Sigmoid colon (tissue), 7 donors: Measurements from ENCODE around the gene SRY. TPM values are rescaled to one million over a fixed set of nuclear protein-coding genes. Genes with fewer than 3 reads are reported as not detected.
"Not testable (repeated sequence)": the region's sequence is repeated elsewhere in the genome, so short reads cannot be mapped to it uniquely, and the experiment has no call there.

Source experiments
- DNase-seq: peaks from one replicate; pipeline ENCODE4 v3.0.0-alpha.2; 2019
- H3K27ac ChIP-seq, 4 donors: fragments of 200-600 bp; sonication (generic); one replicate each; pipeline ENCODE4 v1.5.1; 2016 to 2019; ENCODE audit warnings: mild to moderate bottlenecking in 1 of 4
- H3K27me3 ChIP-seq, 3 donors: fragments of 200-600 bp; sonication (generic); one replicate each; pipeline ENCODE4 v1.5.1; 2019; ENCODE audit warnings: mild to moderate bottlenecking in 1 of 3
- H3K36me3 ChIP-seq, 4 donors: fragments of 200-600 bp; sonication (generic); one replicate each; pipeline ENCODE4 v1.5.1; 2016 to 2019
- H3K4me1 ChIP-seq, 4 donors: fragments of 200-600 bp; sonication (generic); one replicate each; pipeline ENCODE4 v1.5.1; 2017 to 2019
- H3K4me3 ChIP-seq, 4 donors: fragments of 200-600 bp; sonication (generic); one replicate each; pipeline ENCODE4 v1.5.1; 2017 to 2019; ENCODE audit warnings: mild to moderate bottlenecking in 2 of 4, moderate library complexity in 1 of 4
- H3K9me3 ChIP-seq, 4 donors: fragments of 200-600 bp in 3 of 4; sonication (generic) in 3 of 4; one replicate each; pipeline versions ENCODE4 v1.5.1 to v1.6.1; 2013 to 2019
- EP300 ChIP-seq, 4 donors: sonication (generic); formaldehyde crosslinking; IDR thresholded peaks; one replicate each; pipeline ENCODE4 v1.6.1; 2017; ENCODE audit warnings: antibody characterized with exemption in 4 of 4
- POLR2A ChIP-seq, 2 donors: fragments of 450-650 bp; IDR thresholded peaks; one replicate each; pipeline ENCODE4 v1.6.1; 2016; ENCODE audit warnings: antibody characterized with exemption in 2 of 2, mild to moderate bottlenecking in 2 of 2, moderate library complexity in 2 of 2
- POLR2AphosphoS5 ChIP-seq, 4 donors: sonication (generic); formaldehyde crosslinking; IDR thresholded peaks; one replicate each; pipeline ENCODE4 v1.6.1; 2017; ENCODE audit warnings: antibody characterized with exemption in 4 of 4
- WGBS, 2 donors: extraction: QIAGEN DNeasy Blood & Tissue Kit; methylation state at CpG; one replicate each; pipeline ENCODE4 v1.1.7; 2013; 5-methylcytosine and 5-hydroxymethylcytosine counted together
- intact Hi-C: fragments of 100-400 bp; cut with DNase I; formaldehyde crosslinking; loops from one replicate; pipeline ENCODE4 v1.15.1; 2023
- polyA plus RNA-seq, 3 donors: library from polyadenylated mRNA; stranded (reverse); fragments of 200-250 nt; gene quantifications; one replicate each; pipeline ENCODE4 v1.2.3, GENCODE V29; 2013
- total RNA-seq, 4 donors: library from RNA; depleted of rRNA; stranded (reverse); fragments of >200 nt; gene quantifications; one replicate each; pipeline ENCODE4 v1.1.0, GENCODE V29; 2016
- TF ChIP-seq, protein P1 (sequence below), 4 experiments: fragments of 450-650 bp in 3 of 4; fragments of 200-600 bp in 1 of 4; IDR thresholded peaks; one replicate each; pipeline ENCODE4 v1.5.1; 2016 to 2019; ENCODE audit warnings: antibody characterized with exemption in 4 of 4, mild to moderate bottlenecking in 3 of 4, moderate library complexity in 2 of 4
- donor health status: healthy with polysubstance abuse.
- donor health status: Bipolar disorder and iron deficiency.
- donor health status: healthy.

The SRY gene
- not detected for total RNA-seq
- polyA plus RNA-seq, result not detected

DNA sequence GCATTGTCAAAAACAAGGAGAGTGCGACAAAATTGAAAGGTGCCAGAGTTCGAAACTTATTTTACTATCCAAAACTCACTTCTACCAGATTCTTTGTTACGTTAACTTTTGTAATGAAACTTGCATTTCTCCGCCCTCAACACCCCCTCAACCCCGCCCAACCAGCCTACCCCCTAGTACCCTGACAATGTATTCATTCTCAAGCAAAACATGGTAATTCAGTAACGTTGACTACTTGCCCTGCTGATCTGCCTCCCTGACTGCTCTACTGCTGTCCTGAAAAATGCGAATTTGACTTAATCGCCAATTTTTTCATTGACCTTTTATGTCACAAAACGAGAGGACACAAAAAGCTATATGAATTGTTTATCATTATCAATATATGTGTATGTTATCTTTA lies at the start of gene SRY:
TSS of gene SRY (minus strand) at position 83 of the 400 bp plus-strand sequence. CDS start at position 4, 79 bp downstream.
- DNase-seq, result no peak
- Histone ChIP-seq H3K9me3 (no peaks in the 10 kb centered on the region), H3K27me3 (peaks cover 0 to 20% (median 0%) of the 10 kb centered on the region in 3 donors), H3K4me1 (no peaks in the 10 kb centered on the region), H3K27ac (no peak within 1 kb of the TSS), H3K4me3 (peak within 1 kb of the TSS in 2 of 4 donors; percentile 3 to 37), H3K36me3 (no peaks in the 10 kb centered on the region)
- TF ChIP-seq POLR2AphosphoS5 (IDR thresholded peaks at IDR 0.05) (no peak), EP300 (IDR thresholded peaks at IDR 0.05) (no peak), POLR2A (IDR thresholded peaks at IDR 0.05) (no peak)
- TF ChIP-seq, protein P1, sequence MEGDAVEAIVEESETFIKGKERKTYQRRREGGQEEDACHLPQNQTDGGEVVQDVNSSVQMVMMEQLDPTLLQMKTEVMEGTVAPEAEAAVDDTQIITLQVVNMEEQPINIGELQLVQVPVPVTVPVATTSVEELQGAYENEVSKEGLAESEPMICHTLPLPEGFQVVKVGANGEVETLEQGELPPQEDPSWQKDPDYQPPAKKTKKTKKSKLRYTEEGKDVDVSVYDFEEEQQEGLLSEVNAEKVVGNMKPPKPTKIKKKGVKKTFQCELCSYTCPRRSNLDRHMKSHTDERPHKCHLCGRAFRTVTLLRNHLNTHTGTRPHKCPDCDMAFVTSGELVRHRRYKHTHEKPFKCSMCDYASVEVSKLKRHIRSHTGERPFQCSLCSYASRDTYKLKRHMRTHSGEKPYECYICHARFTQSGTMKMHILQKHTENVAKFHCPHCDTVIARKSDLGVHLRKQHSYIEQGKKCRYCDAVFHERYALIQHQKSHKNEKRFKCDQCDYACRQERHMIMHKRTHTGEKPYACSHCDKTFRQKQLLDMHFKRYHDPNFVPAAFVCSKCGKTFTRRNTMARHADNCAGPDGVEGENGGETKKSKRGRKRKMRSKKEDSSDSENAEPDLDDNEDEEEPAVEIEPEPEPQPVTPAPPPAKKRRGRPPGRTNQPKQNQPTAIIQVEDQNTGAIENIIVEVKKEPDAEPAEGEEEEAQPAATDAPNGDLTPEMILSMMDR (IDR thresholded peaks at IDR 0.05), result no peak
- 8 to 43% methylated on average over 9 of the region's 9 CpGs for WGBS, 2 donors
- intact Hi-C loops, result no loop called here

DNA sequence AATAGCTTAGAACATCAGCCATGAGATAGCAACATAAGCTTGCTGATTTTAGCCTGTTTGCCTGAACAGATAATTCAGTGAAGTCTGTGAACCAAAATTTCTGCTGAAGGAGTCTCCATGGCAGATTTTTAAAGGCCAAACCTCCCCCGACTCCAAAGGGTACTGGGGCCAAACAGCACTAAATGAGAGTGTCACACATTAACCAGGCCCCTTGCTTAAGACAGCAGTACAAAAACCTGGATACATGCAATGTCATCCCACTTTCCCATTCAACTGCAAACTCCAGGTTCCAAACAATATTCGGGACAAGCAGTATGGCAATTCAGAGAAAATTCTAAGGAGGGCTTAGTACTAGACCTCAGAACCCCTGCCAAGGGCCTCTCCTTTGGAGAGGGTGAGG lies 49.6 kb upstream of the SRY start:
- whole genome bisulfite sequencing, 2 donors, result 60 to 81% methylated on average over 2 of the region's 2 CpGs
- TF ChIP-seq POLR2AphosphoS5 (IDR thresholded peaks at IDR 0.05) (no peak), EP300 (IDR thresholded peaks at IDR 0.05) (no peak), POLR2A (IDR thresholded peaks at IDR 0.05) (no peak)
- TF ChIP-seq, protein P1 (IDR thresholded peaks at IDR 0.05), result no peak
- no peaks in the 10 kb centered on the region for H3K9me3 ChIP-seq
- H3K36me3 ChIP-seq, result no peaks in the 10 kb centered on the region
- intact Hi-C loops, result no loop called here
- DNase-seq, result no peak
- H3K27me3 ChIP-seq, result no peaks in the 10 kb centered on the region
- H3K27ac ChIP-seq, result no peak overlapping the region
- no peaks in the 10 kb centered on the region for H3K4me1 ChIP-seq
- H3K4me3 ChIP-seq, result no peak overlapping the region

DNA sequence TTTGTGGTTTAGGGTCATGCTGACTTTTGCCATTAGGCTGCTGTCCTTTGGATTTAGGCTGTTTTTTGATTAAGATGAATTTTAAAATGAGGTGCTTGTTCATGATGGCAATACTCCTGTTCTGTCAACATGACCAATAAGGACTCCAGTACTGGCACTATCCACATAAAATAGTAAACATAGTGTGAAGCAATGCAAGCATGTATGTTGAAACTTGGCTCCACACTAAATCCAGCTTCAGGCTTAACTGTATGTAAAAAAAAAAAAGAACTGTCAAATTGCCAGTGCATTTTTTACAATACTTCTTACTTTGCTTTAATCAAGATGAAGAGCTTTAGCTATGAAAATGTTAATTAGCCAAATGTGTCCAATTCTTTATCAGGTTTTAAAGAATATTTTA lies 47.7 kb upstream of the SRY start:
- intact Hi-C loops, result no loop called here

DNA sequence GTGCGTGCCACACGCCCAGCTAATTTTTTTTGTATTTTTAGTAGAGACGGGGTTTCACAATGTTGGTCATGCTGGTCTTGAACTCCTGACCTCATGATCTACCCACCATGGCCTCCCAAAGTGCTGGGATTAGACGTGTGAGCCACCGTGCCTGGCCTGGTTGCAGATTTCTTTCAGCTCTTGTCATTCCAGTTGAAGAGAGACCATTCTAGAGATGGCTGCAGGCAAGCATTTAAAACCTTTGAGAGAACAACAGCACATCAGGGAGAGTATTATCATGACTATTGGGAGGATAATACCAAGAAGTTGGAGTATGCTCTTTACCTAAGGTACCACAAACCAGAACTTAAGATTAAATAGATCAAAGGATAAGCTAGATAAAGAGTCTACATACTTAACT lies 41.0 kb upstream of the SRY start:
- Histone ChIP-seq H3K4me3 (no peak overlapping the region), H3K4me1 (no peaks in the 10 kb centered on the region), H3K27ac (no peak overlapping the region), H3K36me3 (no peaks in the 10 kb centered on the region), H3K27me3 (peaks cover 0 to 4% (median 0%) of the 10 kb centered on the region in 3 donors), H3K9me3 (no peaks in the 10 kb centered on the region)
- intact Hi-C loops, result no loop called here
- WGBS, 2 donors, result 80 to 92% methylated on average over 5 of the region's 5 CpGs
- TF ChIP-seq POLR2AphosphoS5 (IDR thresholded peaks at IDR 0.05) (no peak), EP300 (IDR thresholded peaks at IDR 0.05) (no peak), POLR2A (IDR thresholded peaks at IDR 0.05) (no peak)
- TF ChIP-seq, protein P1 (IDR thresholded peaks at IDR 0.05), result no peak
- no peak for DNase-seq

More for the DNA sequence above, 47.7 kb upstream of the SRY start:
- no peak for DNase-seq
- no peaks in the 10 kb centered on the region for H3K9me3 ChIP-seq
- no peaks in the 10 kb centered on the region for H3K27me3 ChIP-seq
- no peak overlapping the region for H3K4me3 ChIP-seq
- no peak overlapping the region for H3K27ac ChIP-seq
- no peaks in the 10 kb centered on the region for H3K36me3 ChIP-seq
- H3K4me1 ChIP-seq, result no peaks in the 10 kb centered on the region
- TF ChIP-seq EP300 (IDR thresholded peaks at IDR 0.05) (no peak), POLR2A (IDR thresholded peaks at IDR 0.05) (no peak), POLR2AphosphoS5 (IDR thresholded peaks at IDR 0.05) (no peak)
- TF ChIP-seq, protein P1 (IDR thresholded peaks at IDR 0.05), result no peak

DNA sequence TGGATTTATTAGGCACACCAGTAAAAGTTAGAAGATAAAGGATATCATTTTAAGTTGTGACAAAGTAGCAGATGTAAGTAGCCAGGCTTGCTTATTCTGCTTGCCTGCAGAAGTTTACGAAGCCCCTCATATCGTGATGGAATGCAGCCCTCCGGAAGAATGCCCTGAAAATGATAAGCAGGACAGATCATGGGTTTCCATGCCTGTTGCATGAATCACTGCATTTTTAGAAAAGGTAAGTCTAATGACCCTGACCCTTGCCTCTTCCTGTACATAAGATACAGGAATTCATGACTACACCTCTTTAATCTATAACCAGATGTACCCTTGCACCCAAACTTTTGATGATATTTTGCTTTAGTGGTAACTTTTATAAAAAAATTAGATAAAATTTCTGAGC lies 37.0 kb upstream of the SRY start:
- intact Hi-C loops, result no loop called here
- H3K36me3 ChIP-seq, result no peaks in the 10 kb centered on the region
- 84 to 90% methylated on average over 3 of the region's 3 CpGs for WGBS, 2 donors
- no peaks in the 10 kb centered on the region for H3K27me3 ChIP-seq
- H3K4me3 ChIP-seq, result no peak overlapping the region
- no peak for TF ChIP-seq POLR2AphosphoS5 (IDR thresholded peaks at IDR 0.05)
- TF ChIP-seq POLR2A (IDR thresholded peaks at IDR 0.05), result no peak
- TF ChIP-seq, protein P1 (IDR thresholded peaks at IDR 0.05), result no peak
- TF ChIP-seq EP300 (IDR thresholded peaks at IDR 0.05), result no peak
- no peaks in the 10 kb centered on the region for H3K4me1 ChIP-seq
- no peak overlapping the region for H3K27ac ChIP-seq
- no peak for DNase-seq
- no peaks in the 10 kb centered on the region for H3K9me3 ChIP-seq

DNA sequence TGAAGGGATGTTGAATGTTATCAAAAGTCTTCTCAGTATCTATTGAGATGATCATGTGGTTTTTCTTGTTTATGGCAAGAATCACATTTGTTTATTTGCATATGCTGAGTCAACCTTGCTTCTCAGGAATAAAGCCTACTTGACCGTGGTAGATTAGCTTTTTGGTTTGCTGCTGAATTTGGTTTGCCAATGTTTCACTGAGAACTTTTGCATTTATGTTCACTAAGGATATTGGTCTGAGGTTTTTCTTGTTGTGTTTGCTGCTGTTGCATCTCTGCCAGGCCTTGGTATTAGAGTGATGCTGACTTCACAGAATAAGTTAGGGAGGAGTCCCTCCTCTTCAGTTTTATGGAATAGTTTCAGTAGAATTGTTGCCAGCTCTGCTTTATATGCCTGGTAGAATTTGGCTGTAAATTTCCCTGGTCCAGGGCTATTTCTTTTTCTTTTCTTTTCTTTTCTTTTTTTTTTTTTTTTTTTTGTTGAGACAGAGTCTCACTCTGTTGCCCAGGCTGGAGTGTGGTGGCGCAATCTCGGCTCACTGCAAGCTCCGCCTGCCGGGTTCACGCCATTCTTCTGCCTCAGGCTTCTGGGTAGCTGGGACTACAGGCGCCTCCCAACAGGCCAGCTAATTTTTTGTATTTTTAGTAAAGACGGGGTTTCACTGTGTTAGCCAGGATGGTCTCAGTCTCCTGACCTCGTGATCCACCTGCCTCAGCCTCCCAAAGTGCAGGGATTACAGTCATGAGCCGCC lies 29.8 kb upstream of the SRY start:
- WGBS, 2 donors, result 88 to 91% methylated on average over 10 of the region's 10 CpGs
- H3K9me3 ChIP-seq, H3K27me3 ChIP-seq, H3K36me3 ChIP-seq, H3K4me1 ChIP-seq, H3K27ac ChIP-seq, intact Hi-C loops, DNase-seq, H3K4me3 ChIP-seq: not testable (repeated sequence)
